ENCODE measurements around the gene NOTUM. TPM values are rescaled to one million over a fixed set of nuclear protein-coding genes. Genes with fewer than 3 reads are reported as not detected.
A peak's percentile ranks its signal among the peaks of the same experiment; 100 is the strongest.

NOTUM gene
- polyA plus RNA-seq, 2 of the 4 experiments (the other 2 are of a cell fraction) = 0.06 to 0.92 TPM

GRCh38 chr17:81923302-81924260 is 37.4 kb downstream of the NOTUM start:
- peak; percentile 83 to 91 for DNase-seq (ENCODE audit: low read depth in 1 of 2, low spot score in 1 of 2)
- peak; percentile 43 for FAIRE-seq
- peak overlapping the region; percentile 57 for H3K4me3 ChIP-seq
- H3K9me3 ChIP-seq = no peaks in the 10 kb centered on the region
- peaks cover 70% of the 10 kb centered on the region for H3K4me1 ChIP-seq
- ChIA-PET CTCF (interaction anchor here (0.7 to 12.8 kb wide), 12 partner anchors 12 to 215 kb away, joined by 3 to 99 read pairs (median 5); partner anchors contain the start of genes ALYREF, ANAPC11, ARHGDIA and CENPX), POLR2A (interaction anchor here (1.1 to 1.9 kb wide), 7 partner anchors 13 to 240 kb away, joined by 3 to 5 read pairs (median 3); partner anchors contain the start of genes ARL16, HGS, MCRIP1 and PCYT2)
- H3K27ac ChIP-seq = peak overlapping the region; percentile 96 to 98
- ATAC-seq = peak; percentile 23 to 68
- WGBS (ENCODE audit: missing lambda C conversion rate) = 3% methylated on average over 24 of the region's 32 CpGs
- H3K4me2 ChIP-seq = peak overlapping the region; percentile 96
- TF ChIP-seq HDAC2 (IDR thresholded peaks at IDR 0.05) (no peak), MAX (IDR thresholded peaks at IDR 0.05) (peak; percentile 75), ZSCAN20 (CRISPR knock-in tag; IDR thresholded peaks at IDR 0.05) (no peak), EP300 (IDR thresholded peaks at IDR 0.05) (peak in 1 of 2 experiments; percentile 41; a peak in 1 of 5 replicates), POLR2A (IDR thresholded peaks at IDR 0.05; ENCODE audit: low read length) (peak; percentile 18; the same call in 1 of the 2 replicates), PBX3 (IDR thresholded peaks at IDR 0.05) (0 out of 2 replicates have a peak, but pooled peaks have one; percentile 43), BCL3 (IDR thresholded peaks at IDR 0.05) (no peak), CBX8 (IDR thresholded peaks at IDR 0.05) (no peak), ATOH8 (CRISPR knock-in tag; IDR thresholded peaks at IDR 0.05; ENCODE audit: low read depth) (0 out of 2 replicates have a peak, but pooled peaks have one; percentile 5), MAFK (IDR thresholded peaks at IDR 0.05; ENCODE audit: partially characterized antibody) (peak; percentile 100), USF2 (IDR thresholded peaks at IDR 0.05) (no peak), E2F6 (IDR thresholded peaks at IDR 0.05; ENCODE audit: borderline replicate concordance, low read depth) (peak; percentile 18; the same call in 1 of the 2 replicates), RFX5 (IDR thresholded peaks at IDR 0.05) (peak; percentile 78), FOSL2 (IDR thresholded peaks at IDR 0.05) (no peak), FOSL2 (CRISPR knock-in tag; IDR thresholded peaks at IDR 0.05) (peak; percentile 61), CEBPB (IDR thresholded peaks at IDR 0.05) (peak; percentile 20 to 81; a peak in 2 of 4 replicates), RCOR1 (IDR thresholded peaks at IDR 0.05; ENCODE audit: low read depth, low read length) (no peak), NPAS2 (CRISPR knock-in tag; IDR thresholded peaks at IDR 0.05; ENCODE audit: borderline replicate concordance) (no peak), HOXB13 (CRISPR knock-in tag; IDR thresholded peaks at IDR 0.05; ENCODE audit: low read depth) (0 out of 2 replicates have a peak, but pooled peaks have one; percentile 36), JUN (IDR thresholded peaks at IDR 0.05) (peak in 1 of 2 experiments; percentile 67; a peak in 2 of 5 replicates), HOXA7 (CRISPR knock-in tag; IDR thresholded peaks at IDR 0.05) (peak; percentile 80; the same call in 1 of the 2 replicates), GATA3 (IDR thresholded peaks at IDR 0.05; ENCODE audit: borderline replicate concordance) (no peak), HEYL (CRISPR knock-in tag; IDR thresholded peaks at IDR 0.05) (no peak), HMGXB4 (CRISPR knock-in tag; IDR thresholded peaks at IDR 0.05; ENCODE audit: borderline replicate concordance) (no peak; the same call in 1 of the 2 replicates), NR3C1 (IDR thresholded peaks at IDR 0.05) (no peak), CBX2 (IDR thresholded peaks at IDR 0.05; ENCODE audit: borderline replicate concordance, low read depth) (no peak), NFE2L2 (conservative IDR thresholded peaks at IDR 0.05; ENCODE audit: low read length) (peak; percentile 98), EHMT2 (IDR thresholded peaks at IDR 0.05; ENCODE audit: low read depth) (no peak), TP53 (CRISPR knock-in tag; IDR thresholded peaks at IDR 0.05) (peak; percentile 48; the same call in 1 of the 2 replicates), ZNF302 (CRISPR knock-in tag; IDR thresholded peaks at IDR 0.05) (no peak), CHD2 (IDR thresholded peaks at IDR 0.05; ENCODE audit: low read length, partially characterized antibody) (no peak), MYC (IDR thresholded peaks at IDR 0.05; ENCODE audit: borderline replicate concordance, low read length) (0 out of 2 replicates have a peak, but pooled peaks have one; percentile 32), POLR2AphosphoS2 (conservative IDR thresholded peaks at IDR 0.05; ENCODE audit: low read length) (no peak), MAZ (IDR thresholded peaks at IDR 0.05; ENCODE audit: borderline replicate concordance, low read depth, low read length) (peak; percentile 13; the same call in 1 of the 2 replicates)
